ENCODE data around the gene EVI5. TPM values are rescaled to one million over a fixed set of nuclear protein-coding genes. Genes with fewer than 3 reads are reported as not detected.

EVI5 gene
- total RNA-seq, 1 donor from 2014 or later: 9.6 TPM

- no peak for DNase-seq (ENCODE audit: low read depth)
- no peak overlapping the region for H3K4me3 ChIP-seq (ENCODE audit: low read depth, low read length)
- TF ChIP-seq, protein P1, sequence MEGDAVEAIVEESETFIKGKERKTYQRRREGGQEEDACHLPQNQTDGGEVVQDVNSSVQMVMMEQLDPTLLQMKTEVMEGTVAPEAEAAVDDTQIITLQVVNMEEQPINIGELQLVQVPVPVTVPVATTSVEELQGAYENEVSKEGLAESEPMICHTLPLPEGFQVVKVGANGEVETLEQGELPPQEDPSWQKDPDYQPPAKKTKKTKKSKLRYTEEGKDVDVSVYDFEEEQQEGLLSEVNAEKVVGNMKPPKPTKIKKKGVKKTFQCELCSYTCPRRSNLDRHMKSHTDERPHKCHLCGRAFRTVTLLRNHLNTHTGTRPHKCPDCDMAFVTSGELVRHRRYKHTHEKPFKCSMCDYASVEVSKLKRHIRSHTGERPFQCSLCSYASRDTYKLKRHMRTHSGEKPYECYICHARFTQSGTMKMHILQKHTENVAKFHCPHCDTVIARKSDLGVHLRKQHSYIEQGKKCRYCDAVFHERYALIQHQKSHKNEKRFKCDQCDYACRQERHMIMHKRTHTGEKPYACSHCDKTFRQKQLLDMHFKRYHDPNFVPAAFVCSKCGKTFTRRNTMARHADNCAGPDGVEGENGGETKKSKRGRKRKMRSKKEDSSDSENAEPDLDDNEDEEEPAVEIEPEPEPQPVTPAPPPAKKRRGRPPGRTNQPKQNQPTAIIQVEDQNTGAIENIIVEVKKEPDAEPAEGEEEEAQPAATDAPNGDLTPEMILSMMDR (conservative IDR thresholded peaks at IDR 0.05; ENCODE audit: low read depth, low read length): no peak
Observed at GRCh38 chr1:92759361-92759760, 25.5 kb downstream of the EVI5 start.

DNA sequence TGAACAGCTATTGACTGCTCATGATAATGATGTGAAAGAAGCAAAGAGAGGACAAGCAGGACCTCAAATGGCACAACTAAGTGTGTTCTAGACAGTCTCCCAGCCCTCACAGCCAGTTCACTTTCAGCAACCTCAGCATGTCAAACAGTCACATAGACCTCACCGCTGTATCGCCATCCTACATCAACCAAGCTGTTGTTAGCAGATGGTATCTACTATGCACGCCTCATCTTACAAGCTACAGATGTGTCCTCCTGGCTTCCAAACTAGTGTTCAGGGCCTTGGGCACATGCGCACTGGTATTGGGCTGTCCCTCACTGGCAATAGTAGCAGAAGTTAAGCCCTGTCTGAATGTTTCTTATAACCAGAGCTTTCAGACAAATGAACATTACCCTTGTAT is 28.4 kb downstream of the EVI5 start:
- H3K4me3 ChIP-seq (ENCODE audit: low read depth, low read length): no peak overlapping the region
- no peak for DNase-seq (ENCODE audit: low read depth)
- TF ChIP-seq, protein P1 (conservative IDR thresholded peaks at IDR 0.05; ENCODE audit: low read depth, low read length): no peak

DNA sequence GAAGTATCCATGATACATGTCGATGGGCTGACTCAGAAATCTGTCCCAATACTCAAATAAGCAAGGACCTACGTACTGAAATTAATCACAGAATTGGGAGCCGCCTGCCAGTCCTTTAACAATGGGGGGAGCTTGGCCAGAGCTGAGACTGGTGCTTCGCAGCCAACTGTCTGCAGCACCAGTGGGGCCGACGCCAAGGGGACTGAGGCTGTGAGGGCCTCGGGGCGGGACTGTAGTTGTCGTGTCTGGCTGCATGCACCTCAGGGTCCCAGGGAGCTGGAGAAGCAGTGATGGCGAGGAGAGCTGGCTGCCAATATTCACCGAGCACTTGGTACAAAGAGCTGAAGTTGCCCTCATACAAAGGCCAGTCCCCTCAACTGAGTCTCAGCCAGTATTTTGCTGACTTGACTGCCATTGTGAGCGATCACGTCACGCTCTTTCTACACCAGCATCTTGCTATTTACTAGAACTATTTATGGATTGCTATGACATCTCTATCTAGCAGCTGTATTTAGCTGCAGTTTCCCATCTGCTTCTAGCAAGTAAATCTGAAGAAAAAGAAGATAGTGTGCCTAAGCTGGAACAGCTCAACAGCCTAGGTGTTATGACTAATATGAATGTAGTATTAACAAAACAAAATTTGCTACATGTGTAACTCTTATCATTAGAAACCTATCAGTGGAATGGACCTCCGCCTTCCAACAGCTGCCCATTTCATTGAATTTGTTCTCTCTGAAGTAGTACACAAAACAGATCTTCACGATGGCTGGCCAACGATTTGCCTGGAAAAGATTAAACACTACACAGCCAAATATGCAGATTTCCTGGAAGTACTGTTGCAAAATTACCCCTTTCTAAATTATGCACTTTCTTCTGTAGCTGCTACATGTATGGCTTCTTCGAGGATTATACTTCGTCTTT is 29.1 kb downstream of the EVI5 start:
- no peak overlapping the region for H3K4me3 ChIP-seq (ENCODE audit: low read depth, low read length)
- DNase-seq (ENCODE audit: low read depth): no peak
- TF ChIP-seq, protein P1 (conservative IDR thresholded peaks at IDR 0.05; ENCODE audit: low read depth, low read length): no peak

DNA sequence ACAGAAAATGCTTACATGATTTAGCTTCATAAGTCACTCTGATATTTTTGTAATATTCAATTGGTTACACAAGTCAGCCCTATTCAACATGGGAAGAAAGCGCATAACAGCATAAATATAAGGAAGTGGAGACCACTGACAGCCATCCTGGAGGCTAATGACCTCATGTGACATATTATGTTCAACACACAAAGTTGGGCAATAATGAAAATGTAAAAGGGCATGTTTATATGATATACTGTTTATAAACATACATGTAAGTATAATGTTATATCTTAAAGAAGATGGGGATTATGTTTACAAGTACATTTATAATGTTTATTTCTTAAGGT is 30.2 kb downstream of the EVI5 start:
- TF ChIP-seq, protein P1 (conservative IDR thresholded peaks at IDR 0.05; ENCODE audit: low read depth, low read length): no peak
- H3K4me3 ChIP-seq (ENCODE audit: low read depth, low read length): no peak overlapping the region
- no peak for DNase-seq (ENCODE audit: low read depth)

GRCh38 chr1:92754000-92754718 is 30.7 kb downstream of the EVI5 start:
- TF ChIP-seq, protein P1 (conservative IDR thresholded peaks at IDR 0.05; ENCODE audit: low read depth, low read length): no peak
- no peak for DNase-seq (ENCODE audit: low read depth)
- H3K4me3 ChIP-seq (ENCODE audit: low read depth, low read length): no peak overlapping the region

- DNase-seq (ENCODE audit: low read depth): no peak
- TF ChIP-seq, protein P1 (conservative IDR thresholded peaks at IDR 0.05; ENCODE audit: low read depth, low read length): no peak
- no peak overlapping the region for H3K4me3 ChIP-seq (ENCODE audit: low read depth, low read length)
Observed at GRCh38 chr1:92752719-92753118, 32.2 kb downstream of the EVI5 start.
